ENCODE data around the gene TPP2.
A peak's percentile ranks its signal among the peaks of the same experiment; 100 is the strongest.

TPP2 gene

DNA sequence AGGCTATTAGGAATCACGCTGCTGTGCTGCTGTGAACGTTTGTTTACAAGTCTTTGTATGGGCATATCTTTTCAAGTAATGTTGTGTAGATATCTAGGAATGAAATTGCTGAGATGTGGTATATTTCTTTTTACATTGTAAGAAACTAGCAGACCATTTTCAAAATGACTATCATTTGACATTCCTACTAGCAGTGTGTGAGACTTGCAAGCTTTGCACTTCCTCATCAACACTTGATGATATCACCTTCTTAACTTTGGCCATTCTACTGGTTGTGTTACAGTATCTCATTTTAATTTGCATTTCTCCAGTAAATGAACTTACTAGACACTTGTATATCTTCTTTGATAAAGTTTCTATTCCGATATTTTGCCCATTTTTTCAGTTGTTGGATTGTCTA is 85.9 kb downstream of the TPP2 start:
- no peak for DNase-seq (ENCODE audit: low read depth, low spot score)

DNA sequence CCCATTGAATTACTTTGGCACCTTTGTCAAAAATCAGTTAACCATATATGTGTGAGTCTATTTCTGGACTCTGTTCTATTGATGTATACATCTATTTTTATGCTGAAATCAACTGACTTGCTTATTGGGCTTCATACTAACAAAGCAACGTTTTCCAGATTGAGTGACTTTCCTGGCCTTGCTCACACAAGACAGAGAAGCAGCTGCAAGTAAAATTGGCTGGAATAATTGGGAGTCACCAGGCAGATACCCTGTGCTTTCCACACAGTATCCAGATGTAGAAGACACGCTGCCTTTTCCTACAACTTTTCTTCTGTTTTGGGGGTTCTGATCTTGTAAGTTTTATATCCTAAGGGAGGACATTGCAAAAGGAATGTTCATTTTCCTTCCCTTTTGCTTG is 86.9 kb downstream of the TPP2 start:
- no peak overlapping the region for H3K4me3 ChIP-seq (ENCODE audit: low read length)

More for the DNA sequence above, 85.9 kb downstream of the TPP2 start:
- H3K4me3 ChIP-seq (ENCODE audit: low read length), result no peak overlapping the region

DNA sequence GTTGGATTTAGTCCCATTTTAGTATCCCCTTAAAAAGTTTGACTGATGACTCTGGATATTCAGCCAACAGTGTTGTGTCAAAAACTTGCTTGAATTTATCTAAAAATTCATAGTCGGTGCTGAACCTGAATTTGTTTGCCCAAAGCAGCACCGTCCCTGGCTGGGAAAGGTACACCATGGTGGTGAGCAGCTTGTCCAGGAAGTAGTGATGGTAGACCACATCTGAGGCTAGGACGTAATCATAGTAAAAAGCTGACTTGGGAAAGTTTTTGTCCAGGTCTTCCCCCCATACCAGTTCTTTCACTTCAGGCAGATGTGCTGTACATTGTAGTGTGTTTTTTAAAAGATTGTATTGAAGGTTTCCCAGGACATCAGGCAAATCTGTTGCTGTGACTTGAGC is 89.2 kb downstream of the TPP2 start:
- no peak overlapping the region for H3K4me3 ChIP-seq (ENCODE audit: low read length)
- DNase-seq (ENCODE audit: low read depth, low spot score), result peak; percentile 32

More for the DNA sequence above, 86.9 kb downstream of the TPP2 start:
- DNase-seq (ENCODE audit: low read depth, low spot score), result no peak

DNA sequence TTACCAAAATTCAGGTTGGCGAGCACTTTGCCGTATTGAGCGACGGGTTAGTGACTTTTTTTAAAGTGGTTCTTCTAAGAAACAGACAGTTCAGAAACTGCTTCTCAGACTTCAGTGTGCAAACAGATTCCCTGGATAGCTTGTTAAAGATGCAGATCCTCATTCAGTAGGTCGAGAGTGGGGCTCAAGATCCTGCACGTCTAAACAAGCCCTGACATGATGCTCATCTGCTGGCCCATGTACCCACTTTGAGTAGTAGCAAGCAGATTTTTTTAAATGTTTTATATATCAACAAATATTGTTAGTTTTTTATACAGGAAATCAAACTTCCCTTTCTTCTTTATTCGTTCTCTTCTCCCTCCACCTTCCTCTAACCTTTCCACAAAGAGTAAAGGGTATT is 90.7 kb downstream of the TPP2 start:
- DNase-seq (ENCODE audit: low read depth, low spot score), result no peak
- no peak overlapping the region for H3K4me3 ChIP-seq (ENCODE audit: low read length)

DNA sequence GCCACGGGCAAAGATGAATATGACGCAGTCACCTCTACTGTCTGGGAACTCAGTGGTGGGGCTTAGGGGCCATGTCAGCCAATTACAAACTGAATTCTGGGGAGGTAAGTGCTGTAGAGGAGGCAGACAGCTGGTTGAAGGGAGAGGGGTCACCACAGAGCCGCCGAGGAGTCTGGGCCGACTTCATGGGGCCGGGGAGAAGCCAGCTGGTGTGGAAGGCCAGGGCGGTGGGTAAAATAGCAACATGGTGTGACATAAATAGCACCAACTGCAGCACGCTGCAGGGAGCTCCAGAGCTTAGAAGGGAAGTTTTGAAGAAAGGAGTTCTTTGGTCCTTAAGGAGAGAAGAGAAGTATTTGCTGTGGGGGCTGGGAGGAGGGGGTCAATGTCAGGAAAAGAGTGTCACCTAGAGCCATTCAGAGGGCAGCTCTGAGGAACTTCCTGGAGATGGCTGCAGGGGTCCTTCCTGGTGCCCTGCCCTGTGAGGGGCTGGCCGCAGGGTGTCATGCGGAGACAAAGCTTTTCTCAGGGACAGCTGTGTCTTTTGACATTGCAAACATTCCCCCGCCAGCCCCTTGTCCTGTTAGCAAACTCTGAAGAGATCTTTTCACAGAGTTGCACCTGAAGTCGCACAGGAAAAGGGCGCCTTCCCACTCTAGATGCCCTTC is 91.7 kb downstream of the TPP2 start:
- H3K4me3 ChIP-seq (ENCODE audit: low read length), result no peak overlapping the region
- DNase-seq (ENCODE audit: low read depth, low spot score), result no peak

DNA sequence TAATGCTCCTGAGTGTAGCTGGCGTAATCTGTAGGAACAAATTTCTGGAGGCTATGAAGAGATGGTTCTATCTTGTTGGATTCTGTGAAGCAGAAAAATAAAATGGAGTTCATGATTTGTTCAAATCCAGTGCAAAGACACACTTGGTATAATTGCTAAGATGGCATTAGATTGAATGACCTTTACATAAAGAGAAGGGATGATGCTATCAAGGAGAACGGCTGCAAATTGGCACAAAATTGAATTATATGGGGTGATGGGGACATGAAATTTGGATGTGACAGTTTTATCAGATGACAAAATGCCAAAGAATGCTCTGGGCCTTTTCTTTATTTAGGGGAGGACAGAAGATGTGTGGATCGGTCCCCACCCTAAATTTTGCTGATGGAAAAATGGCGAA is 94.1 kb downstream of the TPP2 start:
- DNase-seq (ENCODE audit: low read depth, low spot score), result no peak

DNA sequence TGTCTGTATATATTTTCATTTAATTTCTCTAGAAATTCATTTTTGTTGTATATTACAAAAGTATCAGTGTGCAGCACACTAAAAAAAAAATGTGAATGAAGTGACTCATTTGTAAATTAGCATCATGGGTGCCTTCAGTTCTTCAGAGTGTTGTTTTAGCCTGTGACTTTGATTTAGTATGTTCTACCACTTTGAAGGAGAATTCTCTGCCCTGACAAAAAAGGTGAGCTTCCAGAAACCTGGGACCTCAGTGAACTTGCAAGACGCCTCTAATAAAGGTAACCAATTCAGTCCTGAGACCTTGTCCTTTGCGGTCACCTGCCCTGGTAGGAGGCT is 95.7 kb downstream of the TPP2 start:
- DNase-seq (ENCODE audit: low read depth, low spot score), result no peak
- H3K4me3 ChIP-seq (ENCODE audit: low read length), result no peak overlapping the region

More for the DNA sequence above, 94.1 kb downstream of the TPP2 start:
- H3K4me3 ChIP-seq (ENCODE audit: low read length), result no peak overlapping the region

DNA sequence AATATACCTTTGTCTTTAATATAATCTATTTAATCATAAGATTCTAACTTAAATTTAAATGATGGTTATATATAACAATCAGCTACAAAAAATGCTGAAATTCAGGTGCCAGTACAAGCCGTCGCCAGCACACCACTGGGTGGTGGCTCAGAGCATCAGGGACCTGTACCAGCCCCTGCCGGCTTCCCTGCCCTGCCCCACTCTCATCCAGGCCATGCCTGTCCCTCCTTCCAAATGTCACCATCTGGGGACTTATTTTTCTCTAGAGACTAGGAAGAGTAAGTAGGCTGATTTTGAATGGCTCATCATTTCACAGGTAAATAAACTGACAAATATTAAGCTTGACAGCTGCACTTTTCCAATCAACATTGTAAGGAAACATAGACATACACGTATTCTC is 96.5 kb downstream of the TPP2 start:
- no peak for DNase-seq (ENCODE audit: low read depth, low spot score)

DNA sequence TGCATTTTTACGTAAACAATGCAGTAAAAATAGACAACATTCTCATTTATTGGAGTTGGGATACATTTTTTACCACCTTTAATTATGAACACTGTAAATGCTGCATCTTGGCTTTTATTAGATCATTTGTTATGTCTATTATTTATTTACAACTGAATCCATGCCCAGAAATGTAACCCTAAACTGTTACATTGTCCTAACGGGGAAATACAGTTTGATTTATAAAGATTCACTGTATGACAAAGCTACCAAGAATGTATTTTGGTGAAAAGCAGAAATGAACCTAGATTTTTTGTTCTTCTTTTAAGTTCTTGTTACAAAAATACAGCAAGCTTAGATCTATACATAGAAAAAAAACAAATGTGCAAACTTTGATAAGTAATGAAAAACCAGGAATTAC is 97.0 kb downstream of the TPP2 start:
- H3K4me3 ChIP-seq (ENCODE audit: low read length), result no peak overlapping the region
- no peak for DNase-seq (ENCODE audit: low read depth, low spot score)

More for the DNA sequence above, 96.5 kb downstream of the TPP2 start:
- no peak overlapping the region for H3K4me3 ChIP-seq (ENCODE audit: low read length)

DNA sequence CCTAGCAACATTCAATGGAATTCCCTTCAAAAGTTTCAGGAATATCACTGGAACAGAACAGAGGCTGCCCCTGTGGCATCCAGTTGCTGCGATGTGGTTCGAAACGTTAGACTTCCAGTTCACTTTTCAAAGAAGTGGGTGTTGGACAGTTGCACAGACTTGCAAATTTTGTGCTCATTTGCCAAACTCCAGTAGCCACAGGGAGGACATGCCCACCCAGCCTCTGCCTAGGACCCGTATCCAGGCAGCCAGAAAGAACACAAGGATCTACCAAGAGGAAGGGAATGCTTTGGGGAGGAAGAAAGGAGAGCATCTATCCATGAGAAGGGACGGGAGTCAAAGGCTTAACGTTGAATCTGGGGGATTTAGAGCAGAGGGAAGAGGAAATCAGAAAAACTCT is 98.2 kb downstream of the TPP2 start, which contains the start of gene METTL21C:
Gene METTL21C, minus strand, starts transcription at position 108 of the 400 bp plus-strand sequence. CDS start 546 bp downstream, outside the sequence.
- DNase-seq (ENCODE audit: low read depth, low spot score), result no peak
- H3K4me3 ChIP-seq (ENCODE audit: low read length), result no peak within 1 kb of the TSS

DNA sequence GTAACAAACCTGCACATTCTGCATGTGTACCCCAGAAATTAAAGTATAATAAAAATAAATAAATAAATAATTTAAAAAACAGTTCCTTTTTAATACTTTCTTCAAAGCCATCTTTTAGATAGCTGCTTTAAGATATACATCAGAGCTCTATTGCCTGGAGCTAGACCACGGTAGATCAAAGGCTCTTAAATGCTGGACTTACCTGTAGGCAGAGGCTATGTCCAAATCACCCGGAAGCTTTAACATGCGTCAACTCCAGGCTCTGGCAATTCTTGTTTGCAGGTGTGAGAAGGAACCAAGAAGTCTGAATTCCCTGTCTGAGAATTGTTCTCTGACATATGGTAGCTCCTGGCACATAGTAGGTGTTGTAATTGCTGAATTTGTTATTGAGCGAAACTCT is 99.7 kb downstream of the TPP2 start:
- no peak for DNase-seq (ENCODE audit: low read depth, low spot score)
- H3K4me3 ChIP-seq (ENCODE audit: low read length), result no peak overlapping the region

DNA sequence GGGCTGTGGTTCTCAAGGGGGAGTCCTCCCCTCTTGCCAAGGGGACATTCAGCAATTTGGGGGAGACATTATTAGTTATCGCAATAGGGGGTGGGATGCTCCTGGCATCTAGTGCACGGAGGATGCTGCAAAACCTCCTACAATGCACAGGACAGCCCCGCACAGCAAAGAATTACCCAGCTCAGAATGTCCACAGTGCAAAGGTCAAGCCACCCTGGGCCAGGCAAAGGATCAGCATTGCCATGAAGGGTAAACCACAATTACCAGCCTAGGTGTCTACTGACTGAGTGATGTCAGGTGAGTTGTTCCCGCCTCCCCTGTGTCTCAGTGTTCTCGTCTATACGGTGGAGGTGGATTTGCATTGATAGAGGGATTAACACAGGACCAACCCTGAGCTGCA is 100.5 kb downstream of the TPP2 start:
- H3K4me3 ChIP-seq (ENCODE audit: low read length), result no peak overlapping the region
- no peak for DNase-seq (ENCODE audit: low read depth, low spot score)

DNA sequence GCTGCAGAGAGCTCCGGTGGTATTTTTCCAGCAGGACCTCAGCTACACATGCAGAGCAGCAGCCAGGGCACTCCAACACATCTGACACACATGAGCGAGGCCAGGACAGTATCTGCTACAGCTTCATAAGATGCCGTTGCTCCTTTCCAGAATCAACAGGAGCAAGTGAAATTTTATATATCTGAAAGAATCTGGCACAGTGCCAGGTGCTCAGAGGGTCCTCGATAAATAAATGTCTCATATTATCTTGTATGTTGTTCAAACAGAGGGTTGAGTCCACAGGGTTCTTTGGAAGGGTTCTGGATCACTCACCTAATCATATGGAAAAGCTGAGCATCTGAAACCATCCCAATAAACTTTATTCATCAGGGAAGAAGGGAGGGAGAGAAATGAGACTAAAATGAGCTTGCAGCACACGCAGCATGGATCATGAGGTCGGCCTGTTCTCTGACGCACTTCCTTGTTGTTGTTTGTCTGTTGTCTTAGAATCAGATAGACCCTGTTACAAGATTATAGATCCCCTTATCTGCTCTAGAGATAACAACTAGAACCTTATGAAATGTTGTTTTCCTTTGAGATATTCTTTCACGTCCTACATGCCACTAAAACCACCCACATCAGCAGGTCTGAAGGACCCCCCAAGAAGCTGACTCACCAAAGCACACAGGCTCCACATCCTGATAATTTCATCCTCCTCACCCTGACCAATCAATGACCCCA is 101.3 kb downstream of the TPP2 start:
- no peak for DNase-seq (ENCODE audit: low read depth, low spot score)
- no peak overlapping the region for H3K4me3 ChIP-seq (ENCODE audit: low read length)

DNA sequence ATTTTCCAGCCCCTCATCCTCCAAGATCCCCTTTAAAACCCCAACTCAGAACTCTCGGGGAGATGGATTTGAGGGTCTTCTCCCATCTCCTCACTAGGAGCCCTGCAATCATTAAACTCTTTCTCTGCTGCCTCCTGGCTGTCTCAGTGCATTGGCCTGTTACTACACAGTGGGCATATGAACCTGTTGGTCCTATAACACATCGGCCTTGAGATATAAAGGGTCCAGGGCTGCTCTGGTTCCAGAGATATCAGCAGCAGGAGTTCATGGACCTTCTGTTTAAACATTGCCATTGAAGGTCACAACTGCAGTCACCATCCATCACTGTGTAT is 101.8 kb downstream of the TPP2 start:
- no peak overlapping the region for H3K4me3 ChIP-seq (ENCODE audit: low read length)
- DNase-seq (ENCODE audit: low read depth, low spot score), result no peak

DNA sequence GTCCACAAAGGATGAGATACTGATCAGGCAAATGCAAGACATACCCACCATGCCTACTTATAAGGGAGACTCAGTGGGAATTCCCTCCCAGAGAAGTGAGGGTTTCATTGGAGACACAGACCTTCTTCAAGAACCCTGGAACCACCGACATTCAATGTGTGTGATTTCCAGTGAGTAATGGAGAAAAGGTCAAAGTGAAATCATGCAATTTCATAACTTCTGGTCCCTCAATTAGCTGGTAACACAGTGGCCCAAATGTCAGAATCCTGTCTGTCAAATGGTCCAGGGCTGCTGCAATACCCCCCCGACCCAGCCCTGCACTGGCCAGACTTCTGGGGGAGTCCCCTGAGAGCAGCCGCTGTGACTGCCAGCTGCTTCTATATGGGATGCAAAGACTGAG is 102.7 kb downstream of the TPP2 start:
- H3K4me3 ChIP-seq (ENCODE audit: low read length), result no peak overlapping the region
- no peak for DNase-seq (ENCODE audit: low read depth, low spot score)

DNA sequence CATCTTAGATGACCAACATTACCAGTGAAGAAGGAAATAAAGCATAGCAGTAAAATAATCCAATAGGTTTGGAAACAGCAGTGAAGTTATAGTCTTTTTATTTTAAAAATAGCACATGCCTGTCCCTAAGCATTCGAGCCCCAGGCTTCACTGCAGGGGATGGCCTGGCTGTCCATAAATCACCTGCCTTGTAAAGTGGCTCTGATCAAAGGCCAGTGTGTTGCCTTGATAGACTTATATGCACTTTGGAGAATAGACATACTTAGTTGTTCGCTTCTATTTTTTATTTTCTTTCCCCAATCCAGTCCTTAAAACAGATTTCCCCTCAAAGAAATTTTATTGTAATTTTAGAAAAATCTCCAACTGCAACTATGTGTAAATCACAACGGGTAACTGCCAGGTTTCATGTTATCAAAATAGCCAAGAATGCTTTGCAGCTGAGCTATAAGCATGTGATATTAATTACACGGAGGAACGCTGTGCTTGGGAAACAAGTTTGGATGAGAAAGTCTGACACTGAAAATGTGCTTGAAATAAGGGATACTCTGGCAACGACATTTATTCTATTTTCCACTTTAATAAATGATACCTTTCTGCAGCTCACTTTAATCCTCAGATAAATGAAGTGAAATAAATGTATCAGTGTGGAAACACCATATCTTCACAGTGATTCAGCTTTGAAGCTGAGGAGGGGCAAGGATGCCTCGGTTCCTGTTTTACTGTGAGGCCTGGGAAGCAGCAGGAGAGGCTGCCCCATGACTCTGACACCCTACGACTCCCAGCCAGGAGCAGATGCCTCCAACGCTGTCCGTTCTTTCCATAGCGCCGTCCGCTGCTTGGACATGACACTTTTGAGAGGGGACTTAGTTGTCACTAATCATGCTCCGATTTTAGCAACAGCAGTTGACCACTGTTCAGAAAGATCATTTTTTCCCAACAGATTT is 103.6 kb downstream of the TPP2 start:
- no peak for DNase-seq (ENCODE audit: low read depth, low spot score)
- H3K4me3 ChIP-seq (ENCODE audit: low read length), result no peak overlapping the region

DNA sequence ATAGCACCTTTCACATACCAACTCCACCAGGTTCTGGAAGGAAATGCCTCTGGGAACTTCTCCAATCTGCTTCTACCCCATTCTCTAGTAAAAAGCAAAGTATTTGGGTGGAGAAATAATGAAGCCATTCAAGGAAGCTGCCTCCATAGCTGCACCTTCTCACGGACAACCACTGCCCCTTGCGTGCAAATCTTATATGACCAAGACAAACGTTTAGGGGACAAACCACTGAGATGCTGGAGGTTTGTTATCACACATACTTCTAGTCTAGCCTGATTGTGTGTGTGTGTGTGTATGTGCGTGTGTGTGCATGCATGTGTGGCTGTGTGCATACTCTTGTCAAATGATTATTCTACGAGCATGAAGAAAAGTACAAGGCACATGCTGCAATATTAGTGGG is 104.5 kb downstream of the TPP2 start:
- H3K4me3 ChIP-seq (ENCODE audit: low read length), result no peak overlapping the region
- no peak for DNase-seq (ENCODE audit: low read depth, low spot score)

DNA sequence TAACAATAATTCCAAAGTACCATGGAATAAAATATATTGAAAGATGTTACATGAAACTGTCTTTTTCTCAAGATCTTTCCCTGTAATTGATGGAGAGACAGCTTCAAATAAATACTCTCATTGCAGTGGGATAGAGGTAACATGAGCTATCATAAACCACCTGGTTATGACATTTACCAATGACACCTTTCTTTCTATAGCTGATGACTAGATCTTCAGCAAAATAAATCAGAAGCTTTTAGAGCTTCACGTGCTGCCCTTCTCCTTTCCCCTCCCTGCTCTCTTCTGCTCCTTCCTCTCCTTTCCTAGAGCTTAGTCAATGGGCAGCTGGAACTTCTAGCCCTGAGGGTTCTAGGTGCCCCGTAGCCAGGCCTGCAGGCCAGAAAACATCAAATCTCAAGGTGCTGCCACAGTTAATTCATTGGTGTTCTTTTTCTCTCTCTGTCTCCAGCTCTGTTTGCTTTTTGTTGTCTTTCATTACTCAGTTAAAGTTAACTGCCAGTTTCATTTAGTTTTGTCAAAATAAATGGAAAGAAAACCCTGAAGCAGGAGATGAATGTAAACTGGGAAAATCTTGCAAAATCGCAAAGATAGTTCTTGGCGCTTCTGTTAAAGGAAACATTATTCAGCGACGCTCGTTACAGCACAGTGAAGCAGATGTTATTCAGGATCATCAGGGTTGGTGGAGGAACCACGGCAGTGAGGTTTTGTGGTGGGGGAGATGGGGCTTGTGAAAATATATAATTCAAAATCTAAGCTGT is 106.4 kb downstream of the TPP2 start:
- H3K4me3 ChIP-seq (ENCODE audit: low read length), result no peak overlapping the region
- DNase-seq (ENCODE audit: low read depth, low spot score), result no peak

DNA sequence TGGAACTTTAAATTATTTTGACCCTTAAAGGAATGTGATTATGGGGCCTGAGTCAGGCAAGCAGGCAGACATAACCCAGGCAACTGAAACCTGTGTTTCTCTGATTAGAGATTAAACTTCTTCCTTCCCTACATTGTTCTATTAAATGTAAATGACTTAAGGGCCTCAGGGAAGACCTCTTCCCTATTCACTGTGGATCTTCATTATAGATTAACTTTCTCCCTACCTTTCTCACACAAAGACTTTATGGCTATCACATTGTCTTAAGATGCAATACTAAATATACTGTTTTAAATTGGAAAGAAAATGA is 106.9 kb downstream of the TPP2 start:
- DNase-seq (ENCODE audit: low read depth, low spot score), result no peak
- H3K4me3 ChIP-seq (ENCODE audit: low read length), result no peak overlapping the region
